ENCODE measurements around the gene GID8. TPM values are rescaled to one million over a fixed set of nuclear protein-coding genes. Genes with fewer than 3 reads are reported as not detected.

Gene GID8
- total RNA-seq, 4 donors from 2014 or later: 23.2 to 34.8 (median 27.9) TPM

- Histone ChIP-seq H3K4me3 (no peak overlapping the region), H3K27me3 (no peaks in the 10 kb centered on the region), H3K4me1 (peaks cover 3 to 57% (median 19%) of the 10 kb centered on the region in 3 donors), H3K27ac (no peak overlapping the region), H3K36me3 (peaks cover 0 to 84% of the 10 kb centered on the region in 2 donors), H3K9me3 (no peaks in the 10 kb centered on the region)
- no peak for ATAC-seq
- TF ChIP-seq CTCF (IDR thresholded peaks at IDR 0.05) (no peak), EP300 (IDR thresholded peaks at IDR 0.05) (no peak), POLR2A (IDR thresholded peaks at IDR 0.05) (no peak), POLR2AphosphoS5 (IDR thresholded peaks at IDR 0.05) (no peak)
- WGBS, 2 donors (ENCODE audit: low coverage in 1 of 2): 93 to 94% methylated on average over 4 to 8 of the region's 11 CpGs
These were observed 27.7 kb upstream of the GID8 start for GRCh38 chr20:62910217-62910766.

GRCh38 chr20:62910777-62911497, 27.0 kb upstream of the GID8 start:
- peaks cover 0 to 78% of the 10 kb centered on the region in 2 donors for H3K36me3 ChIP-seq
- 90 to 100% methylated on average over 4 to 12 of the region's 45 CpGs for WGBS, 2 donors (ENCODE audit: low coverage in 1 of 2)
- H3K27ac ChIP-seq: no peak overlapping the region
- no peaks in the 10 kb centered on the region for H3K9me3 ChIP-seq
- H3K4me1 ChIP-seq: peaks cover 3 to 63% (median 22%) of the 10 kb centered on the region in 3 donors
- ATAC-seq: no peak
- TF ChIP-seq POLR2A (IDR thresholded peaks at IDR 0.05) (no peak), POLR2AphosphoS5 (IDR thresholded peaks at IDR 0.05) (no peak), EP300 (IDR thresholded peaks at IDR 0.05) (no peak), CTCF (IDR thresholded peaks at IDR 0.05) (no peak)
- H3K4me3 ChIP-seq: no peak overlapping the region
- no peaks in the 10 kb centered on the region for H3K27me3 ChIP-seq

- Histone ChIP-seq H3K27me3 (no peaks in the 10 kb centered on the region), H3K9me3 (no peaks in the 10 kb centered on the region), H3K27ac (no peak overlapping the region), H3K36me3 (peaks cover 0 to 69% of the 10 kb centered on the region in 2 donors), H3K4me1 (peaks cover 3 to 72% (median 24%) of the 10 kb centered on the region in 3 donors), H3K4me3 (no peak overlapping the region)
- ATAC-seq: no peak
- WGBS, 2 donors (ENCODE audit: low coverage in 1 of 2): 56 to 81% methylated on average over 1 to 10 of the region's 10 CpGs
- TF ChIP-seq EP300 (IDR thresholded peaks at IDR 0.05) (no peak), POLR2A (IDR thresholded peaks at IDR 0.05) (no peak), CTCF (IDR thresholded peaks at IDR 0.05) (no peak), POLR2AphosphoS5 (IDR thresholded peaks at IDR 0.05) (no peak)
These were observed 26.2 kb upstream of the GID8 start for GRCh38 chr20:62911701-62912280.

- Histone ChIP-seq H3K9me3 (no peaks in the 10 kb centered on the region), H3K36me3 (peaks cover 0 to 56% of the 10 kb centered on the region in 2 donors), H3K27ac (no peak overlapping the region), H3K27me3 (no peaks in the 10 kb centered on the region), H3K4me3 (no peak overlapping the region), H3K4me1 (peaks cover 8 to 76% (median 36%) of the 10 kb centered on the region in 3 donors)
- WGBS, 2 donors (ENCODE audit: low coverage in 1 of 2): 72 to 74% methylated on average over 6 to 7 of the region's 7 CpGs
- no peak for ATAC-seq
- TF ChIP-seq EP300 (IDR thresholded peaks at IDR 0.05): no peak
- no peak for TF ChIP-seq CTCF (IDR thresholded peaks at IDR 0.05)
- TF ChIP-seq POLR2A (IDR thresholded peaks at IDR 0.05): no peak
- no peak for TF ChIP-seq POLR2AphosphoS5 (IDR thresholded peaks at IDR 0.05)
These were observed 24.8 kb upstream of the GID8 start for GRCh38 chr20:62913043-62913630.
